GM18951 (cell line): Measurements from ENCODE around the gene COG3.

Experiments used
- POLR2A ChIP-seq: IDR thresholded peaks from 4 replicates; pipeline ENCODE4 v1.6.1; 2011; ENCODE audit warnings: mild to moderate bottlenecking; ENCODE audit not compliant: insufficient read length, insufficient read depth; ENCODE audit errors: extremely low read depth
- in situ Hi-C: fragments of 300-500 bp; cut with MboI; formaldehyde crosslinking; loops from one replicate; pipeline ENCODE4 v1.12.0; 2022; ENCODE audit warnings: low sequenced_read_pairs, mixed read lengths, inconsistent platforms; ENCODE audit not compliant: unreplicated experiment

Gene COG3

GRCh38 chr13:45540195-45540594, 75.5 kb downstream of the COG3 start:
- no peak for TF ChIP-seq POLR2A
- in situ Hi-C loops = no loop called here

GRCh38 chr13:45540864-45541263, 76.1 kb downstream of the COG3 start:
- TF ChIP-seq POLR2A = no peak
- in situ Hi-C loops = no loop called here

GRCh38 chr13:45541806-45542205, 77.1 kb downstream of the COG3 start:
- TF ChIP-seq POLR2A = no peak
- in situ Hi-C loops = no loop called here

GRCh38 chr13:45542391-45542790, 77.7 kb downstream of the COG3 start:
- no peak for TF ChIP-seq POLR2A
- in situ Hi-C loops = no loop called here

- in situ Hi-C loops = no loop called here
- TF ChIP-seq POLR2A = no peak
Measured at GRCh38 chr13:45542878-45543277, 78.1 kb downstream of the COG3 start.

- TF ChIP-seq POLR2A = no peak
- in situ Hi-C loops = no loop called here
Measured at GRCh38 chr13:45544520-45544919, 79.8 kb downstream of the COG3 start.

GRCh38 chr13:45545686-45546409, 81.1 kb downstream of the COG3 start:
- in situ Hi-C loops = no loop called here
- TF ChIP-seq POLR2A = no peak

GRCh38 chr13:45546410-45546765, 81.6 kb downstream of the COG3 start:
- TF ChIP-seq POLR2A = no peak
- in situ Hi-C loops = no loop called here

GRCh38 chr13:45548281-45548680, 83.5 kb downstream of the COG3 start:
- in situ Hi-C loops = no loop called here
- TF ChIP-seq POLR2A = no peak

GRCh38 chr13:45554604-45555109, 89.9 kb downstream of the COG3 start:
- in situ Hi-C loops = no loop called here
- no peak for TF ChIP-seq POLR2A

GRCh38 chr13:45564133-45564776, 99.5 kb downstream of the COG3 start:
- no peak for TF ChIP-seq POLR2A
- in situ Hi-C loops = no loop called here

- no peak for TF ChIP-seq POLR2A
- in situ Hi-C loops = no loop called here
Measured at GRCh38 chr13:45565331-45565730, 100.6 kb downstream of the COG3 start.

- TF ChIP-seq POLR2A = no peak
- in situ Hi-C loops = no loop called here
Measured at GRCh38 chr13:45575146-45575829, 110.5 kb downstream of the COG3 start.

GRCh38 chr13:45575830-45576180, 111.1 kb downstream of the COG3 start:
- in situ Hi-C loops = no loop called here
- TF ChIP-seq POLR2A = no peak

- in situ Hi-C loops = no loop called here
- no peak for TF ChIP-seq POLR2A
Measured at GRCh38 chr13:45576466-45576865, 111.7 kb downstream of the COG3 start.
